AG10803 (cell line): ENCODE results near the gene TCF25.

Experiments used
- DNase-seq: peaks from one replicate; pipeline ENCODE4 v3.0.0; 2010; ENCODE audit warnings: low read depth
- H3K4me3 ChIP-seq: 2 replicates; pipeline ENCODE4 v1.5.1; 2011; ENCODE audit warnings: mild to moderate bottlenecking, low read length, control low read depth
- TF ChIP-seq, protein P1 (sequence below): conservative IDR thresholded peaks from 2 replicates; pipeline ENCODE4 v1.5.1; 2011; ENCODE audit warnings: mild to moderate bottlenecking, low read length, control low read depth, inconsistent platforms

TCF25 gene

DNA sequence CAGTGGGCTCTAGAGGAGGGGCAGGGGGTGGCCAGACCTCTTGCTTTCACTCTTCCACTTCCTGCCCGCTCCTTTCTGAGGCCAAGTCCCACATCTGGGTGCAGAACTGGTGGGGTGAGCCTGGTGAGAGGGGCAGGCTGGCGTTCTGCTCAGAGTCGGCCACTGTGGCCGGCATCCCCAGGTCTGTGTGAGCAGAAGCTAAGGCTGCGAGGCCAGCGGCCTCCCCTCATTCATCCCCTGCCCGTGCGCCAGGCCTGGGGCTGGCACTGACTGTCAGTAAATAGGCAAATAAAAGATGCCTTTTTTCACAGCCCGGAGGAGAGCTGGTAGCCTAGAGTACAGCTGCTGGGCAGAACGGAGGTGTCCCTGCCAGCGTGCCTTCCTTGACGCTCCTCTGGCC is 76.4 kb downstream of the TCF25 start:
- TF ChIP-seq, protein P1, sequence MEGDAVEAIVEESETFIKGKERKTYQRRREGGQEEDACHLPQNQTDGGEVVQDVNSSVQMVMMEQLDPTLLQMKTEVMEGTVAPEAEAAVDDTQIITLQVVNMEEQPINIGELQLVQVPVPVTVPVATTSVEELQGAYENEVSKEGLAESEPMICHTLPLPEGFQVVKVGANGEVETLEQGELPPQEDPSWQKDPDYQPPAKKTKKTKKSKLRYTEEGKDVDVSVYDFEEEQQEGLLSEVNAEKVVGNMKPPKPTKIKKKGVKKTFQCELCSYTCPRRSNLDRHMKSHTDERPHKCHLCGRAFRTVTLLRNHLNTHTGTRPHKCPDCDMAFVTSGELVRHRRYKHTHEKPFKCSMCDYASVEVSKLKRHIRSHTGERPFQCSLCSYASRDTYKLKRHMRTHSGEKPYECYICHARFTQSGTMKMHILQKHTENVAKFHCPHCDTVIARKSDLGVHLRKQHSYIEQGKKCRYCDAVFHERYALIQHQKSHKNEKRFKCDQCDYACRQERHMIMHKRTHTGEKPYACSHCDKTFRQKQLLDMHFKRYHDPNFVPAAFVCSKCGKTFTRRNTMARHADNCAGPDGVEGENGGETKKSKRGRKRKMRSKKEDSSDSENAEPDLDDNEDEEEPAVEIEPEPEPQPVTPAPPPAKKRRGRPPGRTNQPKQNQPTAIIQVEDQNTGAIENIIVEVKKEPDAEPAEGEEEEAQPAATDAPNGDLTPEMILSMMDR: no peak
- no peak for DNase-seq
- H3K4me3 ChIP-seq: peak overlapping the region; percentile 66

DNA sequence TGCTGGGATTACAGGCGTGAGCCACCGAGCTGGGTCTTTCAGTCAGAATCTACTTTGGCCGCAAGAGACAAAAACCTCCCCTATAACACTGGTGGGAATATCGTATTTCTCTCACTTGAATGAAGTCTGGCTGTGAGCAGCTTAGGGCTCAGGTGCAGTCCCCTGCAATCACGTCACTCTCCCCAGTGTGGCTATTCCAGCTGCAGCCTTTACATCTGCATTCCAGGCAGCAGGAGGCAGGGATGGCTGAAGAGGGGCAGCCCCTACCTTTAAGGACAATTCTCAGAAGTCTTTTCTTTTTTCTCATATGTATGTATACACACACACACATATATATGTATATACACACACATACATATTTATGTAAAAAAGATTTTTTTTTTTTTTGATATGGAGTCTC is 78.1 kb downstream of the TCF25 start:
- DNase-seq: no peak
- no peak overlapping the region for H3K4me3 ChIP-seq
- TF ChIP-seq, protein P1: no peak

DNA sequence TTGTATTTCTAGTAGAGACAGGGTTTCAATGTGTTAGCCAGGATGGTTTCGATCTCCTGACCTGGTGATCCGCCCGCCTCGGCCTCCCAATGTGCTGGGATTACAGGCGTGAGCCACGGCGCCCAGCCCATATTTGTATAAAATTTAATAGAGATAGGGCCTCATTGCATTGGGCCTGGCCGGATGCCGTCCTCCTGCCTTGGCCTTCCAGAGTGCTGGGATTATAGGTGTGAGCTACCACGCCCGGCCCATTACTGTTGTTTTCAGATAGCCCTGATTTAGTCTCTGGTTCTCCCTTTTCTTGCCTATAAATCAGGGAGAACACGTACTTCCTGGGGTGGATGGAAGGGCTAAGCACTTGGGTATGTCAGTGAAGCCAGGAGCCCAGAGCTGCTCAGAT is 78.7 kb downstream of the TCF25 start:
- TF ChIP-seq, protein P1: no peak
- no peak for DNase-seq
- no peak overlapping the region for H3K4me3 ChIP-seq

DNA sequence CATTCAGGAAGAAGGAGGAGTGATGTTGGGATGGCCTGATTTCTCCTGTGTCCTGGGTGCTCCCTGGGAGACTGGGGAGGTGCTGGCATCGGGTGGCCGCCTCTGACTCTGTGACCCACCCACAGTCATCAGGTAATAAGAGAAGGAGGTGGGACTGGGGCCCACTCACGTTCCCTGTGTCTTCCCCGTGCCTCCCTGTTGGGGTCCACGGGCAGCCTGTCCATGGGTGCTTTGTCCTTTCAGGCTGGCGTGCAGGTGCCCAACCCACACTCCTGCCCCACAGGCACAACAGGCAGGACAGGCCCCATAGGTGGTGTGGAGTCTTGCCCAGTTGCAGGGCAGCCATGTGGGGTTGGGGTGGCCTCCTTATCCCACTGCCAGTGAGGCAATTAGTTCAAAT is 79.2 kb downstream of the TCF25 start:
- DNase-seq: no peak
- TF ChIP-seq, protein P1: no peak
- no peak overlapping the region for H3K4me3 ChIP-seq

DNA sequence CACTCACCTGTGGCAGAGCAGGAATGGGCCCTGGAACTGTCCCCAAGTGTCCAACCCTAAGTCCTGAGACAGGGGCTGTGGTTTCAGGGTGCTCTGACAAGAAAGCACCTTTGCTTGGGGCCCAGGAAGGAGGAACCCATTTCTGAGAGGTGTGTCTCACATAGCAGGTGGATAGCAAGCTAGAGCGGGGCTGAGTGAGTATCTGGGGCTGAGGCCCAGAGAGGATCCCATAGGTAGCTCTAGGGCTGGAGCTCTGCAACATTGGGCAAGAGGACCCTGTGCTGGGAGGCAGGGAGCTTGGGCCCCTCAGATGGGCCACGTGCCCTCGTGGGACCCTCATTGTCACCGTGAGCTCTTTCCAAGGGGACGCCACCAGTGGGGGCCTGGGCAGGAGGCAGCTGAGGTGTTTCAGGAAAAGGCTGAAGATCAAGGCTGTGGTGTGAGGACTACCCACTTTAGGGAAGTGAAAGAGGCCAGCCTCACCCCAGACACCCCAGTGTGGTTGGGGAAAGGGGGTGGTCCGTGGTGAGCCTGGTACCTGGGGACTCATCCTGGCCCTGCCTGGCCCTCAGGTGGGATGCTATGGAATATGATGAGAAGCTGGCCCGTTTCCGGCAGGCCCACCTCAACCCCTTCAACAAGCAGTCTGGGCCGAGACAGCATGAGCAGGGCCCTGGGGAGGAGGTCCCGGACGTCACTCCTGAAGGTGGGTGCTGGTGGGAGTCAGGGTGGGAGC is 80.4 kb downstream of the TCF25 start:
- TF ChIP-seq, protein P1: no peak
- no peak for DNase-seq
- no peak overlapping the region for H3K4me3 ChIP-seq

DNA sequence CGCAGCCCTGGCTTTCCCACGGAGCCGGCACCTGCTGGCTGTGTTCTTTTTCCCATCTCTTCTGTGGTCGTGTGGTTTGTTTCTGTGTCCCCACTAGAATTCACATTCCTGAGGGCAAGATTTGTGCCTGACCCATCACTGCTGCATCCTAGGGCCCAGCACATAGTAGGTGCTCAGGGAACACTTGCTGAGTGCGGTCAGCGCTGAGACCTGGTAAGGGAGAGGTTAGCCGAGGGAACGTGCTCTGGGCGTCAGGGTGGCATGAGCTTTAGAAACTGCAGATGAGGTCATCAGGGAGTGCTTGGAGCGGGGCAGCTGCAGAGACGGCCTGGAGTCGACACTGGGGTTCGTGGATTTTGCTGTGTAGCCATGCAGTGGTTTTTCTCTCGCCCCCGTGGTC is 81.1 kb downstream of the TCF25 start:
- H3K4me3 ChIP-seq: no peak overlapping the region
- TF ChIP-seq, protein P1: no peak

DNA sequence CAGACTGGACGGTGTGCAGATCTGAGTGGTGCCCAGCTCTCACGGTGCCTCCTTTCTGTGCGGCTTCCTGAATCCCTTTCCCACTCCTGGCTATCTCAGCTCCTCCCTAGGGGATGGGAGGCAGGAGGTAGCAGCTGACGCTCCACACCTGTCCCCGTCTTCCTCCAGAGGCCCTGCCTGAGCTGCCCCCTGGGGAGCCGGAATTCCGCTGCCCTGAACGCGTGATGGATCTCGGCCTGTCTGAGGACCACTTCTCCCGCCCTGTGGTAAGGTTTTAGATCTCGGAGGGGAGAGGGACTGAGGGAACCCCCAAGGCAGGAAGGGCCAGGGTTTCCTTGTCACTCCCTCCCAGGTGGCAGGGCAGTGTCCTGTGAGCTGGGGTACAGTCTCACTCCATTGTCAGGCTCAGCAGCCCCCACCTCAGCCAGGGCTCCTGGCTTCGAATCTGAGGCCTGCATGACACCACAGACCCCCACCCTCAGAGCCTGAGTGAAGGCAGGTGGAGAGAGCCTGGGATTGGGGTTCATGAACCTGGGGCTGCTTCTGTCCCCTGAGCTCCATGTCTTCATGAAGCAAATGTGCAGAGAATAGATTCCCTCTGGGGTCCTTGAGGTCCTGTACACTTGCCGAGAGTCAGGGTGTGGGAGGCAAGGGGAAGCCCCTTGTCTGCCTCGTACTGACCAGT is 81.8 kb downstream of the TCF25 start:
- no peak overlapping the region for H3K4me3 ChIP-seq
- DNase-seq: no peak
- TF ChIP-seq, protein P1: no peak

More for the DNA sequence above, 81.1 kb downstream of the TCF25 start:
- no peak for DNase-seq
